Measurements from ENCODE around the gene RYK.

Gene RYK

DNA sequence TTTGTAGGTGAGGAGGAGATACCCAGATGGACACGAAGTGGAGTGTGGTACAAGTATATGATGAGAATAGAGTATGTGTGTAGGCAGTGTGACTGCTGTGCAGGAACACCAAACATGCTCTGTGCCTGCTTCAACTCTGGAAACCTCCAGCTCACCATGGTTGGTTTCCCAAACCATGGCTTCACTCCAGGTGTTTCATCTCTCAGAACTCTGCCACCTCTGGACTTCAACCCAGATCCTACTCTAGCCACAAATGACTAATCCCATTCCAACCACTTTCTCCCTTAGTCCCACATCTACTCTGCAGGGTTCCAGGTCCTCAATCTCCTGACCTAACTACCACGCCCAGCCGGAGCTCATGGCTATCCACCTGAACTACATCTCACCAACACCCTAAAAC is 102.1 kb downstream of the RYK start:
- no peak for DNase-seq (ENCODE audit: low spot score)

DNA sequence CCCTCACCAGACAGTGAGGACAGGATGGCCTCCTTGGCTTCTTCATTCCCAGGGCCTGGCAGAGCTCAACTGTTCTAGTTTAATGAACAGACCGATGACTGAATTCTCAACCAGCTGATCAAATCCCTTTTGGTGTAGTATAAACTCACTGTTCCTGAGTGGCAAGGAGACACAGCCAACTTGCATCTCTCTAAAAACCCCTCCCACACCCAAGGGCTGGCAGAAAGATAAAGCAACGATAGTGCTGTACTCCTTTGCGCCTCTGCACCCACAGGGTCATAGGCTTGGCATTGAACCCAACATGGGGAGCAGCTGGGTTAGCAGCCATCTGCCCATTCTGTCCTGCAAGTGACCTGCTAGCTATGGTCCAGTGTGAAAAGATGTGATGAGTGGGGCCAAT is 103.2 kb downstream of the RYK start:
- DNase-seq (ENCODE audit: low spot score), result no peak

DNA sequence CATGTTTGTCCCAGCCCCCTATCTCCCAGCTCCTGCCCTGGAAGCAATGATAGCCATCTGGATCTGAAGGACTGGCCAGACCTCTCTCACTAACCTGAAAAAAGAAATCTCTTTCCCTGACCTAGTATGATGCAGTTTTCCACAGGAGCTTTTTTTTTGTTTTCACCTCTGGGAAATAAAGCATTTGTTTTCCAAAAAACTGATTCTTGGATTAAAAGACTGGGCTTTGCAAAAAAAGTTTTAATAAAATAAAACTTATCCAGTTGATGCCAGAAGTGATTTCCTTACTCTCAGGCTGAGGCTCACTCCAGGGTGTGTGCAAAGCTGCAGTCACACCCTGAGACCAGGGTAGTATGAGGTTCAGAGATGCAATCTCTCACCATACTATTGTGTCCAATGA is 104.0 kb downstream of the RYK start:
- no peak for DNase-seq (ENCODE audit: low spot score)

DNA sequence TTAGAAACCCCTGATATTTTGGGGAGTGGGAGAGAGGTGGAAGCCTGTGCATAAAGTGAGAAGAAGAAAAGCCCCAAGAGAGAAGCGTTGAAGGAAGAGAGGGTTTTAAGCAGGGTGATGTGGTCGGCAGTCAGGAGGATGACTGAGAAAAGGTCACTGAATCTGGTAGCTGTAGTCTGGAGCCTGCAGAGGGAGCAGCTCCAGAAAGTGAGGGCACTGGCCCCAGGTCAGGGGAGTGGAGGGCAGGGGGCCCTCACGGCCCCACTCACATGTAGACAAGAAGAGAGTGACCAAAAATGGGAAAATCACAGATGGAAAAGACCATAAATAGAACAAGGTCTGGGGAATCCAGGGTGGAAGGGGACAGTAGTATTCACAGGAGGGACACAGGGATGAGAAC is 105.5 kb downstream of the RYK start:
- no peak for DNase-seq (ENCODE audit: low spot score)

DNA sequence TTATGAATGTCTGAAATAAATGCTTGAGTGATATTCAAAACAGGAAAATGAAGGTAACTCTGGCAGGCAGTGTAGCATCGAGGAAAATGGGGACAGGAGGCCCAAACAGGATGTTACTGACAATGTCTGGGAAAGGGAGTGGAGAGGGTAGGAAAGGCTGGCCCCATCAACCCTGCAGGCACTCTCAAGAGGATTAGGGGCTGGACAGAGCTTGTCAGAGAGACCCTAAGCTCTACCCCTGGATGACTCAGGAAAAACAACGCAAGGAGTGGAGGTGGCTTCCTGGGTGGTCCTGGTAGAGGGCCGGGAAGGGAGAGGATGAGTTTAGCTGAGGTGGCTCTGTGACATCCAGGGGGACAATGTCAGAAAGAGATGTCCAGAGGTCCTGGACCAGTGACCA is 106.0 kb downstream of the RYK start:
- no peak for DNase-seq (ENCODE audit: low spot score)

DNA sequence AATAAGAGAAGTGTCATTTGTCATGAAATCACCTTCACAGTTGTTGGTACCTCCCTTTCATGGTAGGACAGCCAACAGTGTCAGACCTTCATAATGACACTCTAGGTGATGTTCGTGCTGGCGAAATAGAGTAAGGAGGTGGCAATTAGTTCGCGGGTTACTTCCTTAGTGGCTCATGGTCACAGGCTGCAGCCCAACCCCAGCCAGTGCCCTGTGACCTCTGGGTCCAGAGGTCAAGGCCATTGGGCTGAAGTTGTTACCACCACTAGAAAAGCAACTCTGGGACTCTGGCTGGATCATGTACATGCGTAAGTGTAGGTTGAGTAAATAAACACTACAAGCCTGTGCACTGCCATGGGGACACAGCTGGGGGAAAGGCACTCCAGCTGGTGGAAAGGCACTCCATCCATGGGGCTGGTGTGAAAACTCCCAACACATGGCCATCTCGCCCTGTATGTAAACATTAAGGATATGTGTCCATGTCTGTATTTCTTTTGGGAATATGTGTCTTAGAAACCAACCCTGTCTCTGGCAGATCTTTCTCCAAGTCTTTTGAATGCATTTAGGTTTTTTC is 106.7 kb downstream of the RYK start:
- no peak for DNase-seq (ENCODE audit: low spot score)

DNA sequence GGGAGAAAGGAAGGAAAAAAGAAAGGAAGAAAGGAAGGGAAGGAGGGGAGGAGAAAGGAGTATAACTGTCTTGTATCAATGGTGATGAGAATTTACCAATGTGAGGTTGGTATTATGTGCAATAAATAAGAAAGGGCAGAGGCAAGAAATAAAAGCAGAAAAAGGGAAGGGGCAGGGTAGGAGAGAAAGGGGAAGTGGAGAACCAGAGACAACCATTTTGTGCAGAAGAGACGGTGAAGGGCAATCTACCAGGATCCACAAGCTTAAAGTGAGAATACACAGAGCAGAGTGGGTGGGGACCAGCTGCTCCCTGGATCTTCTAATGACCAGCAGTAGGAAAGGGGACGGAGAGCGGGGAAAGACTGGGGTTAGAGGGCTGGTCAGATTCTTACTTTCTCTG is 114.1 kb downstream of the RYK start:
- DNase-seq (ENCODE audit: low spot score), result no peak

DNA sequence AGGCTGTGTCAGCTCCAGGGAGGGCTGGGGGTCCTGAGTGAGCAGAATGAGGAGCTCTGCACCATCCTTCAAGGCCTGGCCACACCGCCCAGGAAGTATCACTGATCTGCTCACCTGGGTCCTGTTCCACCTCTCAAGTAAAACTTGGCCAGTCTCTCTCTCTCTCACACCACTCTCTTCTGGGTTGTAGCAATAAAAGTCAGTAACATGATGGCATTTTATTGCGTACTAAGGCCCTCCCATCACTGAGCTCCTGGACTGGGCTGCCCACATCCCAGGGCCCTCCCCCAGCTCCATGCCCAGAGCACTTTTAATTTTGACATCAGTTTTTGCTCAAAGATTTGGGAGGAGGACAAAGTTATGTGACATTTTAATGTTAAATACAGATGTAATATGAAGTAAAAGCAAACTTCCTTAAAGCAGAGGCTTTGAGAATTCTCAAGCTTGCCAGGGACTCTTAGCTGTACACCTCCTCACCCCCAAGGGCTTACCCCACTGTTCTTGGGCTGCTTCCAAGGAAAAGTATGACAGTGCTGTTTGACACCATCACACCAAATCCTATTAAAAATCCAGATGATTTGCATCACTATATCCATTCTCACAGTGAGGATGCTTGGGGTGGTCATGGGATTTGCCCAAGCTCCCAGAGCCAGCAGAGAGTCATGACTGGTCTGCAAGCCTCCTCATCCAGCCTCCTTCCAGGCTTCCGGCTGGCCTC is 115.8 kb downstream of the RYK start:
- no peak for DNase-seq (ENCODE audit: low spot score)

DNA sequence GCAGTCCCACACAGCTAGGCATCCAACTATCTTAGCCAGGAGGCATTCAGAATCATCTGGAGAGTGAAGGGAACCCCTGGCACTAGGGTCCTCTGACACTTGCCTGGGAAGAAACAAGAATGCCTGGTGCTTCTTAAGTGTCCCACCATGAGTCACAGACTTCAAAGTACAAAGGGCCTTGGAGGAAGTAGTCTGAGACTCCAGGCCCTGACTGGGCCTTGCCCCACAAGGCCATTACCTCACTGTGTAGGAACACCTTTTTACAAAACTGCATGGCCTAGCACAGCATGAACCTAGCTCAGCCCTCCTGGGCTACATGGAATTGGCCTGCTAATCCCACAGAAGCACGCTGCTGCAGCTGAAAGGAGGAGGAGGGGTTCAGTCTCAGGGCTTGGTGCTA is 116.4 kb downstream of the RYK start:
- DNase-seq (ENCODE audit: low spot score), result no peak

DNA sequence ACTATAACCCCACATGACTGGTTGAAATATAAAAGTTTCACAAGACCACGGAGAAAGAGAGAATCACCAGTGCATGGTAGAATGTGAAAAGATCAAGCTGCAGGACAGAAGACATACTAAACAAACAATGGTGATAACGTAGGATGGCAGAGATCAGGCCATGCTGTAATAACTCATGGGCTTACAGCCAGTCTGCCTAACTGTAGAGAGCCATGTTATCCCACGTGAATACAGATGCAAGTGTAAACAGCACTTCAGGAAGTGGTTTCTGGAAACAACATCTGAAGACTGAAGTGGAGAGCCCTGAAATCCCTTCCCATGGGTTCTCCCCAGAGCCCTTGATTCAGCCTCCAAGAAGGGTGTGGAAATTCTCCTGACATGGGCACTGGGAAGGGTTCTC is 117.7 kb downstream of the RYK start:
- DNase-seq (ENCODE audit: low spot score), result no peak

DNA sequence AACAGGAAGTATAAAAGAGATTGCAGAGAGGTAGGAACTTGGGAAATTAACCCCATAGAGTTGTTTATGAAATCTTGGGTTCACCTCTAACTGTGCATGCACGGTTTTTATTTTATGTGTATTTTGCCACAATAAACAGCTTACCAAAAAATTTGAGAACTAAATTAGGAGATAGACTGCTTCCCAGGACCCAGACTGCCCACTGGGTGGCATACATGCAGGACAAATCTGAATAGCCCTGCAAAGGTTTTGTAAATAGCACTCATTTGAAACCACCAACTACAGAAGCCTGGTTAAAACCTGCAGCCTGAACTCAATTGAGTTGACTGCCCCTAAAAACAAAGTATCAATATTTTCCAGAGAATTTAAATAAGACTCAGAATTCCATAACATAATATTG is 124.5 kb downstream of the RYK start:
- DNase-seq (ENCODE audit: low spot score), result no peak

DNA sequence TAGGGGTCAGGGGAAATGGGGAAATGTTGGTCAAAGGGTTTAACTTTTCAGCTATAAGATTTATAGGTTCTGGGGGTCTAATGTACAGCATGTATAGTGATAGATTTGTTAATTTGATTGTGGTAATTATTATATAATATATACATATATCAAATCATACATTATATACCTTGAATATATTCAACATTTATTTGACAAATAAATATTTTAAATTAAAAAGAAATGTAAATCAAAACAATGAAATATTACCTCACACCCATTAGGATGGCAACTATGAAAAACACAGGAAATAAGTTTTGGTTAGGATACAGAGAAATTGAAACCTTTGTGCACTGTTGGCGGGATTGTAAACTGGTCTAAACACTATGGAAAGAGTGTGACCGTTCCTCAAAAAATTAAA is 135.9 kb downstream of the RYK start:
- DNase-seq (ENCODE audit: low spot score), result no peak

DNA sequence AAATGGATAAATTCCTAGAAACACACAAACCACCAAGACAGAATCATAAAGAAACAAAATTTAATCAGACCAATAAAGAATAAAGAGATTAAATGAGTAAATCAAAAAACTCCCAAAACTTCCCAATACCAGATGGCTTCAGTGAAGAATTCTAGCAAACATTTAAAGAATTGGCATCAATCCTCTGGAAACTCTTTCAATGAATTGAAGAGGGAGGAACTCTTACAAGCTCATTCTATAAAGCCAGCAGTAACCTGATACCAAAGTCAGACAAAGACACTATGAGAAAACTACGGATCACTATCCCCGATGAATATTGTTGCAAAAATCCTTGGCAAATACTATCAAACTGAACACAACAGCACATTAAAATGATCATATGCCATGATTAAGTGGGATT is 139.0 kb downstream of the RYK start:
- no peak for DNase-seq (ENCODE audit: low spot score)

DNA sequence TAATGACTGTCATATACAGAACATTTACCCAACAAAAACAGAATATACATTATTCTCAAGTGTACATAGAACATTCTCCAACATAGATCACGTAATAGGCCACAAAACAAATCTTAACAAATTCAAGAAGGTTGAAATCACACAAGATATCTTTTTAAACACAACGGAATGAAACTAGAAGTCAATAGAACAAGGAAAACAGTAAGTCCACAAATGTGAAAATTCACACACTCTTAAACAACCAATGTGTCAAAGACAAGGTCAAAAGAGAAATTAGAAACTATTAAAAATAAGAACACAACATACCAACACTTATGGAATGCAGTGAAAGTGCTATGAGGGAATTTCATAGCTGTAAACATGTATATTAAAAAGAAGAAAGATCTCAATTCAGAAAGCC is 139.7 kb downstream of the RYK start:
- no peak for DNase-seq (ENCODE audit: low spot score)

Measured in NAMALWA (cell line).